NCI-H2227 (cell line): Measurements from ENCODE around the gene SHROOM3.
A peak's percentile ranks its signal among the peaks of the same experiment; 100 is the strongest.

ENCODE experiments used
- DNase-seq: peaks from one replicate; lab custom pipeline; 2025; ENCODE audit not compliant: unreplicated experiment; lab: John Stamatoyannopoulos, UW

SHROOM3 gene

GRCh38 chr4:76689145-76689817, 254.3 kb downstream of the SHROOM3 start:
- DNase-seq, result peak; percentile 61

DNA sequence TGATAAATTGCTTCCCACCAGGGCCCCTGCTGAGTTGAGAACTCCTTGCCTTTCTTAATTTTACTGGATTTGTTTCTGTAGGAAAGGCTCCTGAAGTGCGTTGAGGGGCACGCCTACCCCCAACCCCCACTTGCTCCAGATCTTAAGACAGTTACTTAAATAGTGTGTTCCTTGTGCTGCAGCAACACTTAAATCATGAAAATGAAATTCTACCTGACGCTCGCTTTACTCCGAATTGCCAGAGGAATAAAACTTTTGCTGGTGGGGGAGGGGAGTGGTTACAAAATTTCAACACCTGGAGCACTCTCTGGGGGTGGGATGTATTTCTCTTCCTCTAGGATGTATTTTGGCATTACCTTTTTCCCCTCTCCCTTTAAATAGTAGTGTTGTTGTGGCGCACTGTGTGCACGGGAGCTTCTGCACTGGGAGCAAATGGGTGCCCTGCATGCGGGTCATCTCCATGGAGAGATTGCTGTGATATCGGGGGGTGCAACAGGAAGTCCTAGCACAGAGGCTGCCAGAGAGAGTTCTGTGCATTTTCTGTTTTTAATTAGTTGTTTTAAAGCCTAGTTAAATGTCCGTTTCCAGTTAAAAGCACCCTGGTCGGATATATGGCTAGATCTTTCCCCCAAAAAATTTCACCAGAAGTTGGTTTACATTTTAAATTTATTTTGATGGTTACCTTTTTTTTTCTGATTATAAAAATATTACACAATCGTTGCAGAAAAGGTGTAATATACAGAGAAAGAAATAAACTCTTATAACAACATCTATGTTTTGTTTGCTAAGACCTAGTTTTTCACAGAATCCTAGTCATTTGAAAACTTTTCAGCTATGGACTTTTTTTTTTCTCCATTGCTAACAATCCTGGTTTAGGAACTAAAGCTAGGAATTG, 255.2 kb downstream of the SHROOM3 start:
- DNase-seq, result no peak

DNA sequence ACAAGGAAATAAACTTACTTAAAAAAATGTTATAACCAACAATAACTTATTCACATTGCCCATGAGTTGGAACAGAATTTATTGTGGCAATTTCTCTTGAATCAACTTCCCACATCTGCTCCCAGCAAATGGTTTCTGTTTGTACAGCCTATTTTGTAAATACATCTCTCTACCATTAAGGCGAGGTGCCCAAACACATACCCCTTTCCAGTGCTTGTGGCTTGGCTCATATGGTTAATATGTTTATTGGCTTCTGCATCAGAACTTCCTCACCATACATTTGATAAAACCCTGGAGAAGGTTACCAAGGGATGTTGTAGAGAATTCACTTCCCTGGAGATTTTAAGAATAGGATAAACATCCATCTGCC, 255.9 kb downstream of the SHROOM3 start:
- DNase-seq, result no peak

GRCh38 chr4:76691807-76692582, 257.0 kb downstream of the SHROOM3 start:
- DNase-seq, result no peak

DNA sequence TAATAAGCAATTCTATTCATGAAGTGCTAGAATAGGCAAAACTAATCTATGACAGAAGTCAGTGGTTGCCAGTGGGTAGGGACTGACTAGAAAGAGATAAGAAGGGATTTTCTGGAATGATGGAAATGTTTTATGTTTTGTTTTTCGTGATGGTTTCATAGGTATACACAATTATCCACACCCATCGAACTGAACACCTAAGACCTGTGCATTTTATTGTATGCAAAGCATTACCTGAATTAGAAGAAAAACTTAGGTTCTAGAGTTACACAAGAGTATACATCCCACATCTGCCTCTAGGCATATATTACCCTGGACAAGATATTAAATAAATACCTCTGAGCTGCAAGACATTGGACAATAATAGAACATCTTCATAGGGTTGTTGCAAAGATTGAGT, 257.7 kb downstream of the SHROOM3 start:
- no peak for DNase-seq

DNA sequence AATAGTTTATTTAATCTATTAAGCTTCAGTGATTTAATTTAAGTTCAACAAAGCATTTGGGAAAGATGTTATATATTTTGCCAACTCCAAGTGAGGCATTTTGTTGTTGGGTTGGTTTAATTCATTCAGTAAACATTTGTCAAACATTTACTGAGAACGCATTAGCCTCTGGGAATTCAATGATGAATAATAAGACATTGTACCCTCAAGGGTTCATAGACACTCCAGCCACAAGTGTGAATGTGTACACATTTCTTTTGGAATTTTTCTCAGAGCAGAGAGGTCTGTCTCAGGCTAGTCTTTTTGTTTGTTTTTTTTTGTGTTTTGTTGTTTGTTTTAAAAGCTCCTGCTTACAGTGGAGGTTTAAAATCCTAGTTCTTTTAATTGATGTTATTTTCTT, 259.0 kb downstream of the SHROOM3 start:
- no peak for DNase-seq

- peak; percentile 52 for DNase-seq
Observed at GRCh38 chr4:76696109-76696508, 261.1 kb downstream of the SHROOM3 start.

GRCh38 chr4:76697129-76697803, 262.2 kb downstream of the SHROOM3 start:
- DNase-seq, result no peak

DNA sequence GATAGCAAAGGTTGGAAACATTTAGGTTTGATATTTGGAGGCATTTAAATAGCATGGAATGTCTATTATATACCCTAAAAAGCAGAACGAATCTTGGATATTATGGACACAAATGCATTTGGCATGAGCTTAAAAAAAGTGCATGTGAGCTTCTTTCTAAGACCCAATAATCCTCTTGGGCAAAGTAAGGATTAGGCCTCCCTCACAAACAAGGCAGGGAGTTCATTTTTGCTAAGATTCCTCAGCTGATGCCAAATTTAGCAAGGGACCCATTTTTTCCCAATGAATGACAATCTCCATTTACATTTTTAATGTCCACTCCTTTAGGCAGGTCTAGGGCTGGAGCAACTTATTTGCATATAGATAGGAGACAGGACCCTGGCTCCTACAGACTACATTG, 263.1 kb downstream of the SHROOM3 start:
- DNase-seq, result no peak

DNA sequence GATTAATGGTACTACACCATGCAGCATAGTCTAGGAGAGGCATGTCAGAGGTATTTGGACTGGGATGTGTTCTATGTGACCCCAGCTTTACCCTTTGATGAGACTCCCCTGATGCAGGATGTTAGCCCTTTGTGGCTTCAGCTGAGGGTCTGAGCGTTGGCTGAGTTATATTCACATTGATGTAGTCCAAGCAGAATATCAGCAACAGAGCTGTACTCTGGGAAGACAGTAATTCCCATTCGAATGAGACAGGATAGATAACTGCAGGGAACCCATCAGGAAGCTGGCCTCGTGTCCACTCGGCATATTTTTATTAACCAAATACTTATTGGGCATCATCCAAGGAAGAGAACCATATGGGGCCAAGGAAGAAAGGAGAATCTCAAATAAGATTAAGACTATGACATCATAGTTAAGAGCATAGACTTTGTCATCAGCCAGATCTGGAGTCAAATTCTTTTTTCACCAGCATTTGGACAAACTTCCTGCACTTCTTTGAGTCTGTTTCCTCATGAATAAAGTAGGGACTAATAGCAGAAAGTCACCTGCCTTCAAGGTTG, 264.8 kb downstream of the SHROOM3 start:
- DNase-seq, result no peak

DNA sequence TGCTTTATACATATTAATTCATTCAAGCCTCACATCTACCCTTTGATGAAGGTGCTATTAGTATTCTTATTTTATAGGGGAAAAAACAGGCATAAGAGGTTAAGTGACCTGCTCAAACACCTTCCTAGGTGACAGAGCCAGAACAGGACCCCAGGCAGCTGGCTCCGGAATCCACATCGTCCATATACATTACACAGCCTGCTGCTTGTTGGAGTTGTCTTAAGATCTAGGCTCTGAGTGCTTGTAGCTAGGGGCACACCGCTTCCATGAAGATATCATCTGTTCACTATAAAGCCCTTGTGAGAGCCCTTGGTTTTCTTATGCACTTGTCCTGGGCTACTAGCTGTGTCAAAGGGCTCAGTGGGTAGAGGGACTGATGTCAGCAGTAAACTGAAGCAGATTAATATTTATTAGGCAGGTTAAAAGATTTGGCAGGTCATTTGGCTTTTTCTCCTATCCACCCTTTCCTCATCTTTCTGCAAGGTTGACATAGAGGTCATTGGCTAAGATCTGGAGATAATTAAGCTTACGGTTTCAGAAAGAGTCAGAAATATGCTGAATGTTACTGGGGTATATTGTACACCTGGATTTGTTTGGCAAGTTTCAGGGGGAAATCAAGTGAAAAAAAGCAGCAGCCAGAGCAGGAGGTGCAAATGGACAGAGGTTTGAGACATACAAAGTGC, 267.6 kb downstream of the SHROOM3 start:
- DNase-seq, result no peak

DNA sequence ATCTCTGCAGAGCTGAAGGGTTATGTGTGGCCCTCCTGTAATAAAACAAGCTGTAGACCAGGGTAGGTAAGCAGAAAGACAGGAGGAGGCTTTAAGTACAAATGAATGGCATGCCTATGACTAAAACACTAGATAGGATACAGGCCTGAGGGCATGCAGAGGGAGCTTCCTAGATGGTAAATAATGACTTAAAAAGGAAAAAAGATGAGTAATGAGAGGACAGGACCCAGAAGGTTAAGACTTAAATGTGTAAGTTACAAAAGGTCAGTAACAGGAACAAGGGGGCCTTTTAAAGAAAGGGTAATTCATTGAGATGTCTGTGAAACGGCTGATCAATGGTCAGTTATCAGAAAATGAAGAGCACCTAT, 268.1 kb downstream of the SHROOM3 start:
- no peak for DNase-seq

- no peak for DNase-seq
Observed at GRCh38 chr4:76703676-76704075, 268.6 kb downstream of the SHROOM3 start.

DNA sequence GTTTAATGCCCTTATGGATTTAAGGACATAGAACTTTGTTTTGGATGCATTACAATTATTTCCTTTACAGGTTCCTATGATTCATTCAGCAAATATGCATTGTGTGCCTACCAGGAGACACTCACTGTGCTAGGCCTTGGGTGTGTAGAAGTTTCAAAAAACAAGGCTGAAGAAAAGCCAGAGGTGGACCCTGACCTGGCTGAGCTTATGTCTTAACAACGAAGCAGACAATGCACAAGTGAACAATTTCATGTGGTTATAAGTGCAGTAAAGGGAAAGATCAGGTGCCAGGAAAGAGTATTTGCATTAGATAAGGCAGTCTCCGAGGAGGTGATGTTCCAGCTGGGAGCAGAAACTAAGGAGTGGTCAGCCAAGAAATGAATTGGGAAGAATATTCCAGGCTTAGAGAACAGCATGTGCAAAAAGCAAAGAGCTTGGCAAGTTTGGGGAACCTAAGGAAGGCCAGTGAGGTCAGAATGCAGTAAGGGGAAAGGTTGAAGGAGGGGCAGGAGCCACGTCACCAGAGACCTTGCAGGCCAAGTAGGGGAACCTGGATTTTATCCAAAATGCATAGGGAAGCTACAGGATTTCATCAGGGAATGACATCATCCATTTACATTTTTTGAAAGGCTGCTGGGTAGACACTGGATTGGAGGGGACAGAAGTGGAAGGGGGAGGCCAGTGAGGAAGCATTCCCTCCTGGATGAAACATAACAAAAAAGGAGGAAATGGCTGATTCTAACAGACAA, 269.3 kb downstream of the SHROOM3 start:
- DNase-seq, result no peak

GRCh38 chr4:76705472-76705871, 270.4 kb downstream of the SHROOM3 start:
- no peak for DNase-seq

- DNase-seq, result no peak
Observed at GRCh38 chr4:76706581-76706980, 271.6 kb downstream of the SHROOM3 start.

- DNase-seq, result no peak
Observed at GRCh38 chr4:76708971-76709771, 274.1 kb downstream of the SHROOM3 start.

- DNase-seq, result no peak
Observed at GRCh38 chr4:76709772-76710090, 274.7 kb downstream of the SHROOM3 start.

DNA sequence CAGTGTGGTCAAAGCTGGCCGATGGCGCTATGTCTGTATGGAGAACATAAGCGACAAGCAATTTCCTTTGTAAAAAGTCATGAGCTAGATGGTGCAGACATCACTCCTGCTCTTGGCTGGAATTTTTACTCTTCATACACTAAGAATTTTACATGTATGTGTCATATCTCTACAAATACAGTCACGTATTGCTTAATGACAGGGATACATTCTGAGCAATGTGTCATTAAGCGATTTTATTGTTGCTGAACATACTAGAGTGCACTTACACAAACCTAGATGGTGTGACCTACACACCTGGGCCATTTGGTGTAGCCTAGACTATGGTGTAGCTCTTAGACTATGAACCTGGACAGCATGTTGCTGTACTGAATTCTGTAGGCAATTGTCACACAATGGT, 277.5 kb downstream of the SHROOM3 start:
- DNase-seq, result no peak
